B cell (primary cell): ENCODE measurements around the gene EYS.

Experiments used
- EZH2 ChIP-seq: IDR thresholded peaks from 2 replicates; pipeline ENCODE4 v1.6.1; 2012; ENCODE audit warnings: borderline replicate concordance, low read depth, mild to moderate bottlenecking, moderate library complexity, low read length; ENCODE audit not compliant: insufficient read depth, poor library complexity, severe bottlenecking
- TF ChIP-seq, protein P1 (sequence below): fragments of 200-600 bp; IDR thresholded peaks from one replicate; pipeline ENCODE4 v1.8.0; 2022; ENCODE audit warnings: antibody characterized with exemption, mild to moderate bottlenecking

- TF ChIP-seq EZH2: no peak
- TF ChIP-seq, protein P1, sequence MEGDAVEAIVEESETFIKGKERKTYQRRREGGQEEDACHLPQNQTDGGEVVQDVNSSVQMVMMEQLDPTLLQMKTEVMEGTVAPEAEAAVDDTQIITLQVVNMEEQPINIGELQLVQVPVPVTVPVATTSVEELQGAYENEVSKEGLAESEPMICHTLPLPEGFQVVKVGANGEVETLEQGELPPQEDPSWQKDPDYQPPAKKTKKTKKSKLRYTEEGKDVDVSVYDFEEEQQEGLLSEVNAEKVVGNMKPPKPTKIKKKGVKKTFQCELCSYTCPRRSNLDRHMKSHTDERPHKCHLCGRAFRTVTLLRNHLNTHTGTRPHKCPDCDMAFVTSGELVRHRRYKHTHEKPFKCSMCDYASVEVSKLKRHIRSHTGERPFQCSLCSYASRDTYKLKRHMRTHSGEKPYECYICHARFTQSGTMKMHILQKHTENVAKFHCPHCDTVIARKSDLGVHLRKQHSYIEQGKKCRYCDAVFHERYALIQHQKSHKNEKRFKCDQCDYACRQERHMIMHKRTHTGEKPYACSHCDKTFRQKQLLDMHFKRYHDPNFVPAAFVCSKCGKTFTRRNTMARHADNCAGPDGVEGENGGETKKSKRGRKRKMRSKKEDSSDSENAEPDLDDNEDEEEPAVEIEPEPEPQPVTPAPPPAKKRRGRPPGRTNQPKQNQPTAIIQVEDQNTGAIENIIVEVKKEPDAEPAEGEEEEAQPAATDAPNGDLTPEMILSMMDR: no peak
Measured at GRCh38 chr6:64121011-64121565, 1585.9 kb downstream of the EYS start.
